Muscle layer of duodenum (tissue), 2 donors: Measurements from ENCODE around the gene DOCK8.

Experiments
- H3K27ac ChIP-seq: one replicate; pipeline ENCODE4 v1.7.0; 2013; ENCODE audit warnings: mild to moderate bottlenecking, low read length
- H3K27me3 ChIP-seq: one replicate; pipeline ENCODE4 v1.7.0; 2013; ENCODE audit warnings: low read depth, mild to moderate bottlenecking, control low read depth, low read length
- H3K36me3 ChIP-seq, 2 donors: one replicate each; pipeline ENCODE4 v1.7.0; 2013; ENCODE audit warnings: low read length in 2 of 2, control low read depth in 1 of 2, mild to moderate bottlenecking in 1 of 2; ENCODE audit not compliant: insufficient read depth in 2 of 2, control insufficient read depth in 1 of 2
- H3K4me1 ChIP-seq, 2 donors: one replicate each; pipeline ENCODE4 v1.7.0; 2013; ENCODE audit warnings: low read length in 2 of 2, mild to moderate bottlenecking in 2 of 2, control low read depth in 1 of 2, moderate library complexity in 1 of 2; ENCODE audit not compliant: insufficient read depth in 2 of 2, control insufficient read depth in 1 of 2
- H3K4me3 ChIP-seq, 2 donors: one replicate each; pipeline ENCODE4 v1.7.0; 2013; ENCODE audit warnings: low read length in 2 of 2, low read depth in 1 of 2, mild to moderate bottlenecking in 1 of 2
- H3K9me3 ChIP-seq, 2 donors: one replicate each; pipeline ENCODE4 v1.7.0; 2013; ENCODE audit warnings: low read length in 2 of 2, control low read depth in 1 of 2, mild to moderate bottlenecking in 1 of 2; ENCODE audit not compliant: control insufficient read depth in 1 of 2
- donor health status: healthy.

The DOCK8 gene

GRCh38 chr9:436482-436881 lies 221.8 kb downstream of the DOCK8 start:
- Histone ChIP-seq H3K36me3 (peaks cover 0 to 18% of the 10 kb centered on the region in 2 donors), H3K9me3 (no peaks in the 10 kb centered on the region), H3K4me1 (peaks cover 0 to 6% of the 10 kb centered on the region in 2 donors), H3K27ac (no peak overlapping the region), H3K4me3 (no peak overlapping the region), H3K27me3 (no peaks in the 10 kb centered on the region)

- Histone ChIP-seq H3K36me3 (peaks cover 0 to 18% of the 10 kb centered on the region in 2 donors), H3K9me3 (no peaks in the 10 kb centered on the region), H3K4me3 (no peak overlapping the region), H3K27ac (peak overlapping the region; percentile 14), H3K4me1 (peaks cover 0 to 6% of the 10 kb centered on the region in 2 donors), H3K27me3 (no peaks in the 10 kb centered on the region)
These were observed 222.4 kb downstream of the DOCK8 start for GRCh38 chr9:437066-437465.

GRCh38 chr9:437574-438001 lies 222.9 kb downstream of the DOCK8 start:
- H3K9me3 ChIP-seq = no peaks in the 10 kb centered on the region
- H3K4me3 ChIP-seq = no peak overlapping the region
- H3K36me3 ChIP-seq = peaks cover 0 to 16% of the 10 kb centered on the region in 2 donors
- H3K4me1 ChIP-seq = peaks cover 0 to 6% of the 10 kb centered on the region in 2 donors
- H3K27me3 ChIP-seq = no peaks in the 10 kb centered on the region
- H3K27ac ChIP-seq = peak overlapping the region; percentile 14

GRCh38 chr9:438066-438465 lies 223.4 kb downstream of the DOCK8 start:
- no peaks in the 10 kb centered on the region for H3K27me3 ChIP-seq
- H3K4me1 ChIP-seq = peaks cover 0 to 6% of the 10 kb centered on the region in 2 donors
- peaks cover 0 to 14% of the 10 kb centered on the region in 2 donors for H3K36me3 ChIP-seq
- no peak overlapping the region for H3K4me3 ChIP-seq
- H3K27ac ChIP-seq = peak overlapping the region; percentile 2
- H3K9me3 ChIP-seq = no peaks in the 10 kb centered on the region

GRCh38 chr9:438961-439768 lies 224.5 kb downstream of the DOCK8 start:
- Histone ChIP-seq H3K4me3 (no peak overlapping the region), H3K4me1 (peaks cover 0 to 6% of the 10 kb centered on the region in 2 donors), H3K36me3 (peaks cover 6 to 17% of the 10 kb centered on the region in 2 donors), H3K27ac (no peak overlapping the region), H3K9me3 (no peaks in the 10 kb centered on the region), H3K27me3 (no peaks in the 10 kb centered on the region)

GRCh38 chr9:441126-441525 lies 226.5 kb downstream of the DOCK8 start:
- no peak overlapping the region for H3K27ac ChIP-seq
- H3K4me1 ChIP-seq = peaks cover 0 to 6% of the 10 kb centered on the region in 2 donors
- H3K36me3 ChIP-seq = peaks cover 6 to 22% of the 10 kb centered on the region in 2 donors
- H3K27me3 ChIP-seq = no peaks in the 10 kb centered on the region
- H3K9me3 ChIP-seq = no peaks in the 10 kb centered on the region
- no peak overlapping the region for H3K4me3 ChIP-seq

GRCh38 chr9:444528-444927 lies 229.9 kb downstream of the DOCK8 start:
- no peaks in the 10 kb centered on the region for H3K27me3 ChIP-seq
- no peaks in the 10 kb centered on the region for H3K9me3 ChIP-seq
- no peak overlapping the region for H3K4me3 ChIP-seq
- H3K4me1 ChIP-seq = no peaks in the 10 kb centered on the region
- H3K27ac ChIP-seq = no peak overlapping the region
- H3K36me3 ChIP-seq = peaks cover 6 to 18% of the 10 kb centered on the region in 2 donors

- H3K4me3 ChIP-seq = no peak overlapping the region
- no peaks in the 10 kb centered on the region for H3K27me3 ChIP-seq
- no peaks in the 10 kb centered on the region for H3K9me3 ChIP-seq
- H3K27ac ChIP-seq = no peak overlapping the region
- no peaks in the 10 kb centered on the region for H3K4me1 ChIP-seq
- peaks cover 6 to 18% of the 10 kb centered on the region in 2 donors for H3K36me3 ChIP-seq
These were observed 230.4 kb downstream of the DOCK8 start for GRCh38 chr9:445033-445432.

GRCh38 chr9:446074-446699 lies 231.5 kb downstream of the DOCK8 start:
- H3K9me3 ChIP-seq = no peaks in the 10 kb centered on the region
- H3K36me3 ChIP-seq = peaks cover 6 to 15% of the 10 kb centered on the region in 2 donors
- H3K4me1 ChIP-seq = no peaks in the 10 kb centered on the region
- H3K27me3 ChIP-seq = no peaks in the 10 kb centered on the region
- H3K4me3 ChIP-seq = no peak overlapping the region
- no peak overlapping the region for H3K27ac ChIP-seq

- no peaks in the 10 kb centered on the region for H3K4me1 ChIP-seq
- no peak overlapping the region for H3K27ac ChIP-seq
- H3K27me3 ChIP-seq = no peaks in the 10 kb centered on the region
- H3K9me3 ChIP-seq = no peaks in the 10 kb centered on the region
- H3K36me3 ChIP-seq = peaks cover 6 to 14% of the 10 kb centered on the region in 2 donors
- H3K4me3 ChIP-seq = no peak overlapping the region
These were observed 232.8 kb downstream of the DOCK8 start for GRCh38 chr9:447230-448025.

GRCh38 chr9:450057-450456 lies 235.4 kb downstream of the DOCK8 start:
- Histone ChIP-seq H3K9me3 (no peaks in the 10 kb centered on the region), H3K27me3 (no peaks in the 10 kb centered on the region), H3K4me1 (no peaks in the 10 kb centered on the region), H3K4me3 (no peak overlapping the region), H3K36me3 (no peaks in the 10 kb centered on the region), H3K27ac (no peak overlapping the region)
